H1 (cell line): ENCODE measurements around the gene DBET. TPM values are rescaled to one million over a fixed set of nuclear protein-coding genes. Genes with fewer than 3 reads are reported as not detected.
"Not testable (repeated sequence)": the region's sequence is repeated elsewhere in the genome, so short reads cannot be mapped to it uniquely, and the experiment has no call there.

Experiments
- CTCF ChIA-PET: fragments of 300-600 bp; sonication (Branson Sonifier 250); formaldehyde crosslinking; loops from one replicate; lab custom pipeline; 2021; ENCODE audit not compliant: partially characterized antibody; lab: Charles Lee
- POLR2A ChIA-PET: fragments of 300-600 bp; sonication (Branson Sonifier 250); formaldehyde crosslinking; loops from one replicate; lab custom pipeline; 2021; ENCODE audit warnings: inconsistent platforms; ENCODE audit not compliant: partially characterized antibody; lab: Charles Lee
- DNase-seq, 2 experiments: peaks; one replicate each; pipeline versions ENCODE4 v3.0.0 to v3.0.0-alpha.2; 2010 to 2022; ENCODE audit warnings: low spot score in 2 of 2, low read depth in 1 of 2, mixed read lengths in 1 of 2
- FAIRE-seq: peaks from 2 replicates; lab custom pipeline; 2011; peaks lifted over from hg19 to GRCh38; lab: Jason Lieb, UNC
- H2AFZ ChIP-seq: 2 replicates; pipeline ENCODE4 v1.8.1; 2012; ENCODE audit warnings: low read length, inconsistent platforms
- H2AK5ac ChIP-seq: 2 replicates; pipeline ENCODE4 v1.6.1; 2013; ENCODE audit warnings: low read depth, low read length
- H2BK120ac ChIP-seq: replicated peaks from 2 replicates; pipeline ENCODE3; 2013; ENCODE audit warnings: low read depth, low read length, inconsistent platforms
- H2BK12ac ChIP-seq: 2 replicates; pipeline ENCODE4 v1.6.1; 2013; ENCODE audit warnings: low read depth, low read length
- H2BK15ac ChIP-seq: 2 replicates; pipeline ENCODE4 v1.6.1; 2013; ENCODE audit warnings: low read length
- H2BK20ac ChIP-seq: 2 replicates; pipeline ENCODE4 v1.6.1; 2013; ENCODE audit warnings: low read length
- H2BK5ac ChIP-seq: 2 replicates; pipeline ENCODE4 v1.6.1; 2013; ENCODE audit warnings: low read depth, low read length
- H3K14ac ChIP-seq: 2 replicates; pipeline ENCODE4 v1.6.1; 2013; ENCODE audit warnings: inconsistent platforms; ENCODE audit not compliant: insufficient read length
- H3K18ac ChIP-seq: 2 replicates; pipeline ENCODE4 v1.6.1; 2013; ENCODE audit warnings: low read length; ENCODE audit errors: extremely low read depth
- H3K23ac ChIP-seq: 2 replicates; pipeline ENCODE4 v1.6.1; 2013; ENCODE audit warnings: inconsistent platforms; ENCODE audit not compliant: insufficient read length
- H3K23me2 ChIP-seq: 2 replicates; pipeline ENCODE4 v1.6.1; 2013; ENCODE audit warnings: low read depth, low read length
- H3K27ac ChIP-seq: 2 replicates; pipeline ENCODE4 v1.6.1; 2011; ENCODE audit warnings: low read depth, low read length, inconsistent platforms
- H3K27me3 ChIP-seq, 4 experiments: replicated peaks in 1 of 4; 1 replicate in 1 of 4; 2 replicates in 3 of 4; pipeline versions ENCODE4 v1.6.1 to v1.8.1; 2011 to 2013; ENCODE audit warnings: low read length in 3 of 4, mild to moderate bottlenecking in 3 of 4, inconsistent platforms in 2 of 4, mixed read lengths in 2 of 4, moderate library complexity in 1 of 4; ENCODE audit not compliant: control insufficient read depth in 3 of 4, insufficient read depth in 3 of 4; ENCODE audit errors: extremely low read depth in 1 of 4
- H3K36me3 ChIP-seq, 4 experiments: 2 replicates each; pipeline versions ENCODE4 v1.6.1 to v1.8.1; 2011 to 2013; ENCODE audit warnings: mild to moderate bottlenecking in 4 of 4, low read length in 3 of 4, moderate library complexity in 2 of 4, control low read depth in 1 of 4, inconsistent platforms in 1 of 4; ENCODE audit not compliant: insufficient read depth in 4 of 4, control insufficient read depth in 2 of 4
- H3K4ac ChIP-seq: replicated peaks from 2 replicates; pipeline ENCODE3; 2013; ENCODE audit warnings: low read length, low read depth, mixed read lengths, inconsistent platforms; ENCODE audit not compliant: insufficient read length
- H3K4me1 ChIP-seq, 4 experiments: replicated peaks in 1 of 4; 1 replicate in 1 of 4; 2 replicates in 3 of 4; pipeline versions ENCODE4 v1.6.1 to v1.8.1; 2011 to 2013; ENCODE audit warnings: low read length in 3 of 4, inconsistent platforms in 2 of 4, mixed read lengths in 1 of 4; ENCODE audit not compliant: insufficient read depth in 4 of 4, control insufficient read depth in 3 of 4
- H3K4me2 ChIP-seq, 2 experiments: 2 replicates each; pipeline versions ENCODE4 v1.6.1 to v1.8.1; 2011 to 2013; ENCODE audit warnings: low read depth in 2 of 2, low read length in 2 of 2, control low read depth in 1 of 2, inconsistent platforms in 1 of 2, mild to moderate bottlenecking in 1 of 2; ENCODE audit not compliant: insufficient read depth in 1 of 2
- H3K4me3 ChIP-seq, 4 experiments: fragments of 200-600, 300-600 bp in 1 of 4; sonication (generic), shearing (Covaris generic), sonication (Bioruptor Twin) in 1 of 4; 2 replicates each; pipeline versions ENCODE4 v1.5.1 to v1.8.1; 2011 to 2016; ENCODE audit warnings: low read length in 4 of 4, low read depth in 3 of 4, control low read depth in 2 of 4, inconsistent platforms in 2 of 4, mild to moderate bottlenecking in 2 of 4, mixed read lengths in 1 of 4, moderate library complexity in 1 of 4; ENCODE audit not compliant: insufficient read depth in 2 of 4; ENCODE audit errors: extremely low read depth in 1 of 4
- H3K56ac ChIP-seq: replicated peaks from 2 replicates; pipeline ENCODE3; 2013; ENCODE audit warnings: low read depth, mild to moderate bottlenecking, mixed read lengths, low read length, inconsistent platforms; ENCODE audit not compliant: insufficient read length
- H3K79me1 ChIP-seq: 2 replicates; pipeline ENCODE4 v1.6.1; 2013; ENCODE audit warnings: low read depth, low read length, control low read depth
- H3K79me2 ChIP-seq, 2 experiments: 2 replicates each; pipeline versions ENCODE4 v1.6.1 to v1.8.1; 2012 to 2013; ENCODE audit warnings: low read length in 2 of 2, mild to moderate bottlenecking in 2 of 2, inconsistent platforms in 1 of 2; ENCODE audit not compliant: insufficient read depth in 2 of 2, control insufficient read depth in 1 of 2
- H3K9ac ChIP-seq, 4 experiments: replicated peaks in 1 of 4; 1 replicate in 1 of 4; 2 replicates in 3 of 4; pipeline versions ENCODE4 v1.6.1 to v1.8.1; 2011 to 2013; ENCODE audit warnings: low read depth in 3 of 4, low read length in 3 of 4, control low read depth in 2 of 4, mild to moderate bottlenecking in 2 of 4, moderate library complexity in 2 of 4, inconsistent platforms in 1 of 4; ENCODE audit errors: extremely low read depth in 1 of 4
- H3K9me3 ChIP-seq, 2 experiments: 2 replicates each; pipeline versions ENCODE4 v1.6.1 to v1.8.1; 2012 to 2013; ENCODE audit warnings: mild to moderate bottlenecking in 2 of 2, moderate library complexity in 2 of 2, control low read depth in 1 of 2, inconsistent platforms in 1 of 2, low read depth in 1 of 2, low read length in 1 of 2, mixed read lengths in 1 of 2; ENCODE audit not compliant: insufficient read depth in 2 of 2
- H4K20me1 ChIP-seq, 2 experiments: replicated peaks in 1 of 2; 2 replicates each; pipeline versions ENCODE3 to v1.8.1; 2011 to 2013; ENCODE audit warnings: inconsistent platforms in 2 of 2, low read length in 2 of 2, mild to moderate bottlenecking in 1 of 2; ENCODE audit not compliant: insufficient read depth in 2 of 2, control insufficient read depth in 1 of 2
- H4K5ac ChIP-seq: 2 replicates; pipeline ENCODE4 v1.6.1; 2013; ENCODE audit warnings: low read length, low read depth, mixed read lengths, inconsistent platforms; ENCODE audit not compliant: insufficient read length
- H4K8ac ChIP-seq: 2 replicates; pipeline ENCODE4 v1.8.0; 2013; ENCODE audit warnings: mild to moderate bottlenecking, moderate library complexity, low read length, inconsistent platforms; ENCODE audit not compliant: insufficient read depth; ENCODE audit errors: extremely low read depth
- H4K91ac ChIP-seq: replicated peaks from 2 replicates; pipeline ENCODE3; 2013; ENCODE audit warnings: low read length, mixed read lengths, inconsistent platforms; ENCODE audit not compliant: insufficient read length
- WGBS, 2 experiments: shearing (Covaris generic) in 1 of 2; methylation state at CpG; one replicate each; pipeline versions ENCODE4 v1.1.6 to v1.1.7; 2013 to 2015; ENCODE audit warnings: low lambda C conversion rate in 2 of 2, mixed read lengths in 2 of 2, inconsistent platforms in 1 of 2, low coverage in 1 of 2, missing lambda C conversion rate in 1 of 2; ENCODE audit not compliant: insufficient replicate concordance in 2 of 2, insufficient coverage in 1 of 2, insufficient read length in 1 of 2; ENCODE audit errors: extremely low coverage in 1 of 2, missing lambda C conversion rate in 1 of 2; 5-methylcytosine and 5-hydroxymethylcytosine counted together
- polyA plus RNA-seq, 7 experiments: library from polyadenylated mRNA; depleted of rRNA in 3 of 7; stranded (reverse) in 5 of 7; unstranded in 2 of 7; fragments of >200 nt in 5 of 7; fragments of 200-250 nt in 2 of 7; gene quantifications; 1 replicate in 5 of 7; 2 replicates in 1 of 7; 4 replicates in 1 of 7; pipeline versions ENCODE4 v1.2.1 to v1.2.3, GENCODE V29; 2011 to 2013; ENCODE audit warnings: missing spikeins in 2 of 7, mixed read lengths in 2 of 7
- total RNA-seq: library from RNA; stranded (reverse); fragmentation: NEBNext Ultra II Directional; extraction: Animal tissue kit (Norgen Biotek cat#: 25700); gene quantifications from 2 replicates; pipeline ENCODE4 v1.2.1, GENCODE V29; 2021

DBET gene
- total and polyA plus RNA-seq, 2 of the 8 experiments (the other 6 are each of a cell fraction or from before 2014, with no cell fraction given), result not detected

DNA sequence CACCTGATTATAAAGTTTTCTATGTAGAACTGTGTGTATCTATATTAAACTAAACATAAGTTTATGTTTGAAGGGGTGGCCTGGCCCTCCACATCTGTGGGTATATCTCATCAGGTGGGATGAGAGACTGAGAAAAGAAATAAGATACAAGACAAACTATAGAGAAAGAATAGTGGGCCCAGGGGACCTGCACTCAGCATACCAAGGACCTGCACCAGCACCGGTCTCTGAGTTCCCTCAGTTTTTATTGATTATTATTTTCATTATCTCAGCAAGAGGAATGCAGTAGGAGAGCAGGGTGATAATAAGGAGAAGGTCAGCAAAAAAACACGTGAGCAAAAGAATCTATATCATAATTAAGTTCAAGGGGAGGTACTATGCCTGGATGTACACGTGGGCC lies 41.9 kb downstream of the DBET start:
- H2BK120ac ChIP-seq, H3K27ac ChIP-seq, H4K91ac ChIP-seq, H3K4ac ChIP-seq, H3K4me1 ChIP-seq, H3K4me3 ChIP-seq, H3K56ac ChIP-seq, H2AK5ac ChIP-seq, H3K36me3 ChIP-seq, DNase-seq, H2AFZ ChIP-seq, H3K18ac ChIP-seq, H3K79me2 ChIP-seq, H3K79me1 ChIP-seq, H3K23me2 ChIP-seq, CTCF ChIA-PET, POLR2A ChIA-PET, FAIRE-seq, H2BK20ac ChIP-seq, H3K27me3 ChIP-seq, H3K23ac ChIP-seq, H2BK5ac ChIP-seq, H3K9ac ChIP-seq, H2BK12ac ChIP-seq, H4K5ac ChIP-seq, H3K4me2 ChIP-seq, H2BK15ac ChIP-seq, H4K8ac ChIP-seq, H4K20me1 ChIP-seq, H3K14ac ChIP-seq: not testable (repeated sequence)
- peaks cover 53% of the 10 kb centered on the region in 2 experiments for H3K9me3 ChIP-seq
- 50% methylated on average over 3 of the region's 3 CpGs; no CpG with 5 or more reads in 1 of the 2 experiments for WGBS, 2 experiments
